Stomach (tissue), 9 donors: ENCODE measurements around the gene GRIK1. TPM values are rescaled to one million over a fixed set of nuclear protein-coding genes. Genes with fewer than 3 reads are reported as not detected.

Experiments
- DNase-seq, 2 donors: peaks; one replicate each; pipeline versions ENCODE4 v3.0.0 to v3.0.0-alpha.2; 2013 to 2019
- H3K27ac ChIP-seq, 5 donors: fragments of 200-600 bp in 4 of 5; sonication (generic) in 4 of 5; one replicate each; pipeline ENCODE4 v1.5.1; 2013 to 2019; ENCODE audit warnings: mild to moderate bottlenecking in 1 of 5, moderate library complexity in 1 of 5
- H3K27me3 ChIP-seq, 3 donors: fragments of 200-600 bp; sonication (generic); one replicate each; pipeline ENCODE4 v1.5.1; 2017 to 2019; ENCODE audit warnings: mixed run types in 1 of 3
- H3K36me3 ChIP-seq, 4 donors: fragments of 200-600 bp; sonication (generic); 1 replicate in 3 of 4; 2 replicates in 1 of 4; pipeline ENCODE4 v1.5.1; 2016 to 2019
- H3K4me1 ChIP-seq, 4 donors: fragments of 200-600 bp; sonication (generic); one replicate each; pipeline ENCODE4 v1.5.1; 2016 to 2019
- H3K4me3 ChIP-seq, 4 donors: fragments of 200-600 bp; sonication (generic) in 3 of 4; one replicate each; pipeline ENCODE4 v1.5.1; 2016 to 2019; ENCODE audit warnings: mild to moderate bottlenecking in 1 of 4
- H3K9me3 ChIP-seq, 4 donors: fragments of 200-600 bp; sonication (generic); one replicate each; pipeline ENCODE4 v1.5.1; 2016 to 2019
- EP300 ChIP-seq: sonication (generic); formaldehyde crosslinking; IDR thresholded peaks from one replicate; pipeline ENCODE4 v1.6.1; 2017; ENCODE audit warnings: antibody characterized with exemption
- POLR2A ChIP-seq, 4 donors: fragments of 450-650 bp; IDR thresholded peaks; one replicate each; pipeline ENCODE4 v1.6.1; 2016; ENCODE audit warnings: antibody characterized with exemption in 4 of 4, control low read depth in 2 of 4, mild to moderate bottlenecking in 1 of 4, moderate library complexity in 1 of 4
- POLR2AphosphoS5 ChIP-seq, 3 donors: sonication (generic); formaldehyde crosslinking; IDR thresholded peaks; one replicate each; pipeline ENCODE4 v1.6.1; 2016; ENCODE audit warnings: antibody characterized with exemption in 3 of 3
- whole genome bisulfite sequencing, 5 donors: extraction: QIAGEN DNeasy Blood & Tissue Kit in 3 of 5; methylation state at CpG; one replicate each; pipeline versions ENCODE4 v1.1.5 to v1.1.7; 2013 to 2018; 5-methylcytosine and 5-hydroxymethylcytosine counted together
- intact Hi-C: fragments of 100-400 bp; cut with DNase I; formaldehyde crosslinking; loops from one replicate; pipeline ENCODE4 v1.15.1; 2023; ENCODE audit warnings: low total_unique reads
- polyA plus RNA-seq, 3 donors: library from polyadenylated mRNA; stranded (reverse); fragments of 200-250 nt; gene quantifications; one replicate each; pipeline ENCODE4 v1.2.3, GENCODE V29; 2013
- total RNA-seq, 5 donors: library from RNA; depleted of rRNA; stranded (reverse); fragments of >200 nt; gene quantifications; one replicate each; pipeline versions ENCODE4 v1.1.0 to v1.2.3, GENCODE V29; 2014 to 2016
- TF ChIP-seq, protein P1 (sequence below), 7 experiments: fragments of 450-650 bp in 4 of 7; fragments of 200-600 bp in 3 of 7; sonication (generic) in 3 of 7; IDR thresholded peaks; one replicate each; pipeline ENCODE4 v1.5.1; 2016 to 2019; ENCODE audit warnings: antibody characterized with exemption in 7 of 7, control low read depth in 2 of 7, mild to moderate bottlenecking in 1 of 7
- donor health status: healthy with polysubstance abuse.
- donor health status: Bipolar disorder and iron deficiency.
- donor health status: healthy.

Gene GRIK1
- total and polyA plus RNA-seq, 8 donors: 0.06 to 1.5 (median 0.66) TPM; not detected in 4

- TF ChIP-seq, protein P1, sequence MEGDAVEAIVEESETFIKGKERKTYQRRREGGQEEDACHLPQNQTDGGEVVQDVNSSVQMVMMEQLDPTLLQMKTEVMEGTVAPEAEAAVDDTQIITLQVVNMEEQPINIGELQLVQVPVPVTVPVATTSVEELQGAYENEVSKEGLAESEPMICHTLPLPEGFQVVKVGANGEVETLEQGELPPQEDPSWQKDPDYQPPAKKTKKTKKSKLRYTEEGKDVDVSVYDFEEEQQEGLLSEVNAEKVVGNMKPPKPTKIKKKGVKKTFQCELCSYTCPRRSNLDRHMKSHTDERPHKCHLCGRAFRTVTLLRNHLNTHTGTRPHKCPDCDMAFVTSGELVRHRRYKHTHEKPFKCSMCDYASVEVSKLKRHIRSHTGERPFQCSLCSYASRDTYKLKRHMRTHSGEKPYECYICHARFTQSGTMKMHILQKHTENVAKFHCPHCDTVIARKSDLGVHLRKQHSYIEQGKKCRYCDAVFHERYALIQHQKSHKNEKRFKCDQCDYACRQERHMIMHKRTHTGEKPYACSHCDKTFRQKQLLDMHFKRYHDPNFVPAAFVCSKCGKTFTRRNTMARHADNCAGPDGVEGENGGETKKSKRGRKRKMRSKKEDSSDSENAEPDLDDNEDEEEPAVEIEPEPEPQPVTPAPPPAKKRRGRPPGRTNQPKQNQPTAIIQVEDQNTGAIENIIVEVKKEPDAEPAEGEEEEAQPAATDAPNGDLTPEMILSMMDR (IDR thresholded peaks at IDR 0.05): no peak
- TF ChIP-seq POLR2AphosphoS5 (IDR thresholded peaks at IDR 0.05) (no peak), EP300 (no peak), POLR2A (IDR thresholded peaks at IDR 0.05) (no peak)
These were observed 413.3 kb downstream of the GRIK1 start for GRCh38 chr21:29526545-29526944.

GRCh38 chr21:29524055-29524454 is 415.7 kb downstream of the GRIK1 start:
- no peaks in the 10 kb centered on the region for H3K27me3 ChIP-seq
- 50 to 76% (median 67%) methylated on average over 1 of the region's 1 CpG for WGBS, 5 donors
- no peak overlapping the region for H3K27ac ChIP-seq
- H3K9me3 ChIP-seq: peaks cover 0 to 29% (median 18%) of the 10 kb centered on the region in 4 donors
- no peaks in the 10 kb centered on the region for H3K4me1 ChIP-seq
- H3K4me3 ChIP-seq: no peak overlapping the region
- no peak for TF ChIP-seq EP300
- TF ChIP-seq, protein P1 (IDR thresholded peaks at IDR 0.05): no peak
- TF ChIP-seq POLR2AphosphoS5 (IDR thresholded peaks at IDR 0.05): no peak
- no peak for TF ChIP-seq POLR2A (IDR thresholded peaks at IDR 0.05)
- no peaks in the 10 kb centered on the region for H3K36me3 ChIP-seq
- no peak for DNase-seq
- intact Hi-C loops: no loop called here

More at GRCh38 chr21:29526545-29526944, 413.3 kb downstream of the GRIK1 start:
- no peaks in the 10 kb centered on the region for H3K27me3 ChIP-seq
- no peak overlapping the region for H3K4me3 ChIP-seq
- no peak for DNase-seq
- no peak overlapping the region for H3K27ac ChIP-seq
- peaks cover 0 to 29% (median 18%) of the 10 kb centered on the region in 4 donors for H3K9me3 ChIP-seq
- no peaks in the 10 kb centered on the region for H3K4me1 ChIP-seq
- H3K36me3 ChIP-seq: no peaks in the 10 kb centered on the region
- 91 to 97% (median 94%) methylated on average over 2 of the region's 2 CpGs for WGBS, 5 donors
- intact Hi-C loops: no loop called here

GRCh38 chr21:29523646-29524045 is 416.1 kb downstream of the GRIK1 start:
- no peak overlapping the region for H3K27ac ChIP-seq

DNA sequence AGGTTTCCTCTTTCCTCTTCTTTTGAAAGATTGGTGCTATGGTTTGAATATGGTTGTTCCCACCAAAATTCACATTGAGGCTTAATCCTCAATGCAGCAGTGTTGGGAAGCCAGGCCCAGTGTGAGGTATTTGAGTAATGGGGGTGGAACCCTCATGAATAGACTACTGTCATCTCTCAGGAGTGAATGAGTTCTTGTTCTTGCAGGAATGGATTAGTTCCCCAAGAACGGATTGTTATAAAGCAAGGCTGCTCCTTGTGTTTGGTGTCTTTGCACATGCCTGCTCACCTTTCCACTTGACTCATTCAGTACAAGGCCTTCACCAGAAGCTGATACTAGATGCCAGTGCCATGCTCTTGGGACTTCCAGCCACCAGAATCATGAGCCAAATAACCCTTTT is 417.9 kb downstream of the GRIK1 start:
- intact Hi-C loops: no loop called here
- Histone ChIP-seq H3K27ac (no peak overlapping the region), H3K4me3 (no peak overlapping the region), H3K9me3 (peaks cover 0 to 19% (median 14%) of the 10 kb centered on the region in 4 donors), H3K27me3 (no peaks in the 10 kb centered on the region), H3K36me3 (no peaks in the 10 kb centered on the region), H3K4me1 (no peaks in the 10 kb centered on the region)
- DNase-seq: no peak
- 85 to 100% (median 92%) methylated on average over 1 of the region's 1 CpG for WGBS, 5 donors
- no peak for TF ChIP-seq POLR2A (IDR thresholded peaks at IDR 0.05)
- TF ChIP-seq EP300: no peak
- no peak for TF ChIP-seq POLR2AphosphoS5 (IDR thresholded peaks at IDR 0.05)
- TF ChIP-seq, protein P1 (IDR thresholded peaks at IDR 0.05): no peak

More at GRCh38 chr21:29523646-29524045, 416.1 kb downstream of the GRIK1 start:
- Histone ChIP-seq H3K4me3 (no peak overlapping the region), H3K36me3 (no peaks in the 10 kb centered on the region), H3K4me1 (no peaks in the 10 kb centered on the region), H3K9me3 (peaks cover 0 to 29% (median 18%) of the 10 kb centered on the region in 4 donors), H3K27me3 (no peaks in the 10 kb centered on the region)
- TF ChIP-seq, protein P1 (IDR thresholded peaks at IDR 0.05): no peak
- intact Hi-C loops: no loop called here
- peak in 1 of 2 donors; percentile 23 for DNase-seq
- 21 to 36% (median 25%) methylated on average over 1 of the region's 1 CpG for WGBS, 5 donors
